HG02938 (cell line): ENCODE measurements around the gene DSCAML1.
"Not testable (repeated sequence)": the region's sequence is repeated elsewhere in the genome, so short reads cannot be mapped to it uniquely, and the experiment has no call there.

ENCODE experiments used
- ATAC-seq: cut with Tn5 transposase; IDR thresholded peaks from one replicate; pipeline ENCODE4 v1.9.1; 2021; ENCODE audit warnings: mild to moderate bottlenecking, moderate library complexity; ENCODE audit not compliant: unreplicated experiment

Gene DSCAML1

GRCh38 chr11:117419482-117420142 is 377.4 kb downstream of the DSCAML1 start:
- ATAC-seq, result no peak

GRCh38 chr11:117418737-117419481 is 378.1 kb downstream of the DSCAML1 start:
- no peak for ATAC-seq

GRCh38 chr11:117417856-117418255 is 379.2 kb downstream of the DSCAML1 start:
- ATAC-seq, result no peak

- no peak for ATAC-seq
Measured at GRCh38 chr11:117417342-117417741, 379.7 kb downstream of the DSCAML1 start.

- no peak for ATAC-seq
Measured at GRCh38 chr11:117415358-117415896, 381.6 kb downstream of the DSCAML1 start.

GRCh38 chr11:117414724-117415123 is 382.3 kb downstream of the DSCAML1 start:
- ATAC-seq, result no peak

GRCh38 chr11:117413616-117414015 is 383.4 kb downstream of the DSCAML1 start:
- no peak for ATAC-seq

- no peak for ATAC-seq
Measured at GRCh38 chr11:117412653-117413275, 384.3 kb downstream of the DSCAML1 start.

GRCh38 chr11:117412176-117412575 is 384.8 kb downstream of the DSCAML1 start:
- ATAC-seq, result no peak

- no peak for ATAC-seq
Measured at GRCh38 chr11:117411736-117412135, 385.3 kb downstream of the DSCAML1 start.

- ATAC-seq, result no peak
Measured at GRCh38 chr11:117410861-117411710, 385.9 kb downstream of the DSCAML1 start.

GRCh38 chr11:117410238-117410637 is 386.8 kb downstream of the DSCAML1 start:
- ATAC-seq, result no peak

GRCh38 chr11:117409511-117409910 is 387.5 kb downstream of the DSCAML1 start:
- no peak for ATAC-seq

- ATAC-seq, result no peak
Measured at GRCh38 chr11:117408356-117408755, 388.7 kb downstream of the DSCAML1 start.

- no peak for ATAC-seq
Measured at GRCh38 chr11:117407016-117407415, 390.0 kb downstream of the DSCAML1 start.

GRCh38 chr11:117405898-117406297 is 391.1 kb downstream of the DSCAML1 start:
- not testable (repeated sequence) for ATAC-seq

- ATAC-seq, result not testable (repeated sequence)
Measured at GRCh38 chr11:117399100-117399840, 397.7 kb downstream of the DSCAML1 start.

GRCh38 chr11:117398618-117399017 is 398.4 kb downstream of the DSCAML1 start:
- not testable (repeated sequence) for ATAC-seq

GRCh38 chr11:117396970-117397369 is 400.0 kb downstream of the DSCAML1 start:
- no peak for ATAC-seq

GRCh38 chr11:117395476-117395875 is 401.5 kb downstream of the DSCAML1 start:
- ATAC-seq, result no peak
